ENCODE measurements around the gene PCCA. TPM values are rescaled to one million over a fixed set of nuclear protein-coding genes. Genes with fewer than 3 reads are reported as not detected.

Gene PCCA
- total RNA-seq, 1 donor from 2014 or later = 15.3 TPM

DNA sequence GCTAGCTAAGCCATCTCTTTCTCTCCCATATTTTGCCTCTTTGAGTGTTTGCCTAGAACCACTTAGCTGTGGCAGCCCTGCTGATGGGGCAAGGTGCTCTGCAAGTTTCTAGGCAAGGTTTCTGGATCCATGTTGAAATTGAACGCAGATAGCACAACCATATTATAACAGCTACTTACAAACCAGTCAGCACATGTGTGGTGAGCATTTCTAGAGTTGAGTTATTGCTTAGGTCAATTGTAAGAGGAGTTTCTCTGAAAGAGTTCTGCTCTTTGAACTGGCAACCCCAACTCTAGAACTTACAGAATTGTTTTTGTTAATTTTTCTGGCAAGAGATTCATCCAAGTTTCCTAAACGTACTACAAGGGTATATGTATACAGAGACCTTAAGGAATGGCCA, 396.4 kb downstream of the PCCA start:
- POLR2A ChIA-PET = no interaction called here
- H3K27me3 Mint-ChIP-seq = no peaks in the 10 kb centered on the region
- intact Hi-C loops (cut with micrococcal nuclease) = no loop called here
- H3K9me3 Mint-ChIP-seq = no peaks in the 10 kb centered on the region
- H3K4me1 Mint-ChIP-seq = peaks cover 6% of the 10 kb centered on the region
- H3K36me3 Mint-ChIP-seq (ENCODE audit: low read depth) = no peaks in the 10 kb centered on the region
- DNase-seq (no peak), ATAC-seq (ENCODE audit: low read depth) (no peak)
- CTCF ChIA-PET = no interaction called here
- no peak overlapping the region for H3K27ac Mint-ChIP-seq
- no peak overlapping the region for H3K4me3 Mint-ChIP-seq
- TF ChIP-seq, protein P1, sequence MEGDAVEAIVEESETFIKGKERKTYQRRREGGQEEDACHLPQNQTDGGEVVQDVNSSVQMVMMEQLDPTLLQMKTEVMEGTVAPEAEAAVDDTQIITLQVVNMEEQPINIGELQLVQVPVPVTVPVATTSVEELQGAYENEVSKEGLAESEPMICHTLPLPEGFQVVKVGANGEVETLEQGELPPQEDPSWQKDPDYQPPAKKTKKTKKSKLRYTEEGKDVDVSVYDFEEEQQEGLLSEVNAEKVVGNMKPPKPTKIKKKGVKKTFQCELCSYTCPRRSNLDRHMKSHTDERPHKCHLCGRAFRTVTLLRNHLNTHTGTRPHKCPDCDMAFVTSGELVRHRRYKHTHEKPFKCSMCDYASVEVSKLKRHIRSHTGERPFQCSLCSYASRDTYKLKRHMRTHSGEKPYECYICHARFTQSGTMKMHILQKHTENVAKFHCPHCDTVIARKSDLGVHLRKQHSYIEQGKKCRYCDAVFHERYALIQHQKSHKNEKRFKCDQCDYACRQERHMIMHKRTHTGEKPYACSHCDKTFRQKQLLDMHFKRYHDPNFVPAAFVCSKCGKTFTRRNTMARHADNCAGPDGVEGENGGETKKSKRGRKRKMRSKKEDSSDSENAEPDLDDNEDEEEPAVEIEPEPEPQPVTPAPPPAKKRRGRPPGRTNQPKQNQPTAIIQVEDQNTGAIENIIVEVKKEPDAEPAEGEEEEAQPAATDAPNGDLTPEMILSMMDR (IDR thresholded peaks at IDR 0.05) = no peak

DNA sequence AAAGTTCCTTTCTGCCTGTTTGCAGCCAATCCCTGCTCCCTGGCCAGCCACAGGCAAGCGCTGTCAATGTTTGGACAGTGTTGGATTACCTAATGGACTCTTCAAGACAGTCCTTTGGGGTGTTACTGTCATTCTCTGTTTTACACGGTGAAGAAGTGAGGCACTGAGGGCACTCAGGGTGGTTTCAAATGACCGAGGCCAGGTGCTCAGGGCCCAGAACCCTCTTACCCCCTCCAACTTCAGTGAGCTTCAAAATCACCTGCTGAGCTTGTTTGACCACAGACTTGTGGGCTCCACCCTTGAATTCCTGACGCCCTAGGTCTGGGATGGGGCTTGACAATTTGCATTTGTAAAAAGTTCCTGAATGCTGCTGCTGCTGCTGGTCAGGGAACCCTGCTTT, 401.8 kb downstream of the PCCA start:
- Mint-ChIP-seq H3K27ac (no peak overlapping the region), H3K9me3 (no peaks in the 10 kb centered on the region), H3K36me3 (ENCODE audit: low read depth) (peaks cover 1% of the 10 kb centered on the region), H3K4me3 (no peak overlapping the region), H3K4me1 (no peaks in the 10 kb centered on the region), H3K27me3 (no peaks in the 10 kb centered on the region)
- ChIA-PET CTCF (no interaction called here), POLR2A (no interaction called here)
- DNase-seq (no peak), ATAC-seq (ENCODE audit: low read depth) (no peak)
- TF ChIP-seq, protein P1 (IDR thresholded peaks at IDR 0.05) = no peak
- intact Hi-C loops (cut with micrococcal nuclease) = no loop called here

DNA sequence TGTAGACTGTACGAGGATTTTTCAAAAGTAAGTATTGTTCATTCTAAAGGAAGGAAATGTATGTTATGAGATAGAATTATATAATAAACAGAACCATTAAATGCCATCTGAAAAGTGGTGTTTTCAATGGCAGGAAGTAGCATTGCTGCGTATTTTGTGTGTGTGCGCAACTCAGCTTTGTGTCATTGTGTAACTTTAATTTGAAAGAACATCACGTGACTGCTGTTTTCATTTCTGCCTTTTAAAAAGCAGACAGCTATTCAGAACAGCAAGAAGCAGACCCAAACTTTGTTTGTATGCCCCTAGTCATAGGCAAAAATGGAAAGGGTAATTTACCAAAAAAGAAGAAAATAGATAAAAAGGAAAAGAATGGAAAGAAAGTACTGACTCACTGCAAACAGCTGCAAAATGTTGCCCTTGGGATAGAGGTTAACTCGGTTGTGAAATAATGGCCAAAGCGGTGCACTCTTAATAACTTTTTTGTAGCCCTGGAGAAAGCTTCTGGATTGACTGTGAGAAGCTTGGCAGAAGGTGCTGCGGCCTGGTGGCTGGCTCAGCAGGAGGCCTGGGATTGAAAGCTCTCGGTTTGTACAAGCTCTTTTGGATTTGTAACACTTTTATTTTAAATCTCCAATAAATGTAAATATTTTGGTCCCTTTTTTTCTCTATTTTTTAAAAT, 402.4 kb downstream of the PCCA start:
- Mint-ChIP-seq H3K9me3 (no peaks in the 10 kb centered on the region), H3K4me1 (no peaks in the 10 kb centered on the region), H3K4me3 (no peak overlapping the region), H3K27ac (no peak overlapping the region), H3K36me3 (ENCODE audit: low read depth) (peaks cover 1% of the 10 kb centered on the region), H3K27me3 (no peaks in the 10 kb centered on the region)
- DNase-seq = no peak
- no peak for ATAC-seq (ENCODE audit: low read depth)
- CTCF ChIA-PET = no interaction called here
- POLR2A ChIA-PET = no interaction called here
- intact Hi-C loops (cut with micrococcal nuclease) = no loop called here
- TF ChIP-seq, protein P1 (IDR thresholded peaks at IDR 0.05) = no peak

DNA sequence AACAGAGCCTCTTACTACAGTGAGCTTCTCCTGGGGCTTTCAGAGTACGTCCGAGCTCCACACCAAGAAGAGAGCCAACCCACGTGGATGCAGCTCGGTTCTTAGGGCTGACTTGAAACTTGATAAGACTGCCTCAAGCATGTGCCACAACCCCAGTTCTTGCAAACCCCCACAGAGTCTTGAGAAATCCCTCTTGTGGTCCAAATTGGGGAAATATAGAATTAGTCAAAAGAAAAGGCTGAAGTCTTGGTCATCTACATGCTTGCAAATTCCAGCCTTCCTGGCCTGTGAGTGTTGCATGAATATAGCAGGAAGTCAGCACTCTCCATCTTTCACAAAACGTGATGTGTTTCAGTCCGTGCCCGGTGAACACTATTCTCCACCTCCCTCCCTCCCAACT, 404.5 kb downstream of the PCCA start:
- peaks cover 1% of the 10 kb centered on the region for H3K36me3 Mint-ChIP-seq (ENCODE audit: low read depth)
- H3K9me3 Mint-ChIP-seq = no peaks in the 10 kb centered on the region
- no peak overlapping the region for H3K27ac Mint-ChIP-seq
- no peaks in the 10 kb centered on the region for H3K27me3 Mint-ChIP-seq
- no peak for DNase-seq
- H3K4me3 Mint-ChIP-seq = no peak overlapping the region
- intact Hi-C loops (cut with micrococcal nuclease) = no loop called here
- ChIA-PET CTCF (no interaction called here), POLR2A (no interaction called here)
- TF ChIP-seq, protein P1 (IDR thresholded peaks at IDR 0.05) = no peak
- no peaks in the 10 kb centered on the region for H3K4me1 Mint-ChIP-seq
- no peak for ATAC-seq (ENCODE audit: low read depth)

DNA sequence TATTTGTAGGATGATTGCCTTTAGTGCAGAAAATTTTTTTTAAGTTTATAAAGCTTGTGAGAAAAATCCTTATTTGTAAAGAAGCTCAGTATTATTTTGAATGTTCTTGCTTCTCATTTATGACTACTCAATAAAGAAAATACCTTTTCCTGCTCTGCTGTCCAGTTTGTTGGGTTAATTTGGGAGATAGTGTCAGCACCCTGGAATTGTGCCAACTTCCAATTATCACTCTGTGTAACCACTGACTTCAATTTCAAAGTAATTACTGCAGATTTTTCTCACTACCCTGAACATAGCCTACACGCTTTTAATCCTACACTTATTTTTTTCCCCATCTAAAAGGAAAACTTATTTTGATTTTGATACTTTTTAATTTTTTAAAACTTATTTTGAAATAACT, 406.6 kb downstream of the PCCA start:
- no peak for DNase-seq
- ATAC-seq (ENCODE audit: low read depth) = no peak
- Mint-ChIP-seq H3K9me3 (no peaks in the 10 kb centered on the region), H3K36me3 (ENCODE audit: low read depth) (peaks cover 1% of the 10 kb centered on the region), H3K4me3 (no peak overlapping the region), H3K4me1 (no peaks in the 10 kb centered on the region), H3K27me3 (no peaks in the 10 kb centered on the region), H3K27ac (no peak overlapping the region)
- POLR2A ChIA-PET = no interaction called here
- TF ChIP-seq, protein P1 (IDR thresholded peaks at IDR 0.05) = no peak
- intact Hi-C loops (cut with micrococcal nuclease) = no loop called here
- CTCF ChIA-PET = no interaction called here
